HCT116 (cell line): ENCODE measurements around the gene CNDP2. TPM values are rescaled to one million over a fixed set of nuclear protein-coding genes. Genes with fewer than 3 reads are reported as not detected.

Experiments
- ATAC-seq: fragments of 200-7000 bp; cut with Tn5 transposase; 2 replicates; pipeline ENCODE4 v1.9.1; 2020; ENCODE audit warnings: mild to moderate bottlenecking, moderate library complexity
- BruUV-seq: library from RNA; stranded (reverse); fragments of 400-500 nt; replicated peaks from 2 replicates; lab custom pipeline; 2021; lab: Mats Ljungman, UMichigan
- CTCF ChIA-PET: fragments of 300-600 bp; sonication (Branson Sonifier 250); formaldehyde crosslinking; loops from one replicate; lab custom pipeline; 2021; ENCODE audit warnings: antibody characterized with exemption; lab: Charles Lee
- POLR2A ChIA-PET: fragments of 300-600, 350-600 bp; sonication (Branson Sonifier 250); formaldehyde crosslinking; loops from one replicate; lab custom pipeline; 2021; ENCODE audit warnings: antibody characterized with exemption; lab: Charles Lee
- RAD21 ChIA-PET, 2 experiments: fragments of 300-600 bp; sonication (Branson Sonifier 250); formaldehyde crosslinking; loops; one replicate each; lab custom pipeline; 2023; ENCODE audit warnings: low total read pairs in 2 of 2; ENCODE audit not compliant: uncharacterized antibody in 2 of 2, unreplicated experiment in 2 of 2, low non-redundant PET in 1 of 2; lab: Charles Lee
- DNase-seq: peaks from one replicate; pipeline ENCODE4 v3.0.0-alpha.2; 2010; ENCODE audit warnings: low read depth, low spot score
- H2AFZ ChIP-seq: fragments of 200-600 bp; shearing (Covaris generic), sonication (generic); 2 replicates; pipeline ENCODE4 v1.6.1; 2017; ENCODE audit warnings: low read depth, mixed run types, mixed read lengths, antibody characterized with exemption, low read length; ENCODE audit not compliant: poor library complexity, severe bottlenecking
- H3K27ac ChIP-seq: 2 replicates; pipeline ENCODE4 v1.5.1; 2012; ENCODE audit warnings: low read depth, low read length
- H3K27me3 ChIP-seq: fragments of 200-600 bp; sonication (generic); 2 replicates; pipeline ENCODE4 v1.6.1; 2016; ENCODE audit warnings: mixed run types, low read length, mixed read lengths; ENCODE audit not compliant: insufficient read depth
- H3K36me3 ChIP-seq, 2 experiments: fragments of 200-500 bp in 1 of 2; fragments of 200-600 bp in 1 of 2; sonication (Bioruptor generic) in 1 of 2; sonication (generic) in 1 of 2; 2 replicates each; pipeline versions ENCODE4 v1.5.1 to v1.6.1; 2014 to 2016; ENCODE audit warnings: low read length in 2 of 2, inconsistent platforms in 1 of 2, mixed read lengths in 1 of 2, mixed run types in 1 of 2; ENCODE audit not compliant: insufficient read depth in 2 of 2, control insufficient read depth in 1 of 2
- H3K4me1 ChIP-seq, 2 experiments: fragments of 200-600 bp in 1 of 2; sonication (generic) in 1 of 2; 2 replicates each; pipeline versions ENCODE4 v1.5.1 to v1.6.1; 2012 to 2017; ENCODE audit warnings: low read length in 2 of 2, inconsistent platforms in 1 of 2, mild to moderate bottlenecking in 1 of 2, mixed read lengths in 1 of 2, mixed run types in 1 of 2, moderate library complexity in 1 of 2; ENCODE audit not compliant: insufficient read depth in 2 of 2, control insufficient read depth in 1 of 2
- H3K4me2 ChIP-seq: fragments of 200-600 bp; sonication (generic); 2 replicates; pipeline ENCODE4 v1.6.1; 2017; ENCODE audit warnings: mixed run types, low read length, mixed read lengths
- H3K4me3 ChIP-seq, 2 experiments: fragments of 200-600 bp in 1 of 2; sonication (generic) in 1 of 2; replicated peaks in 1 of 2; 2 replicates each; pipeline ENCODE4 v1.5.1; 2011 to 2016; ENCODE audit warnings: low read length in 2 of 2, control low read depth in 1 of 2, low read depth in 1 of 2, mild to moderate bottlenecking in 1 of 2, mixed read lengths in 1 of 2, mixed run types in 1 of 2
- H3K79me2 ChIP-seq: fragments of 200-600 bp; sonication (generic); 2 replicates; pipeline ENCODE4 v1.6.1; 2017; ENCODE audit warnings: mild to moderate bottlenecking, mixed run types, low read length, moderate library complexity, mixed read lengths; ENCODE audit not compliant: insufficient read depth
- H3K9ac ChIP-seq: fragments of 200-600 bp; sonication (generic); 2 replicates; pipeline ENCODE4 v1.6.1; 2016; ENCODE audit warnings: low read length, mixed read lengths
- H3K9me2 ChIP-seq: fragments of 200-600 bp; sonication (generic), shearing (Covaris generic); 2 replicates; pipeline ENCODE4 v1.6.1; 2017; ENCODE audit warnings: mixed run types, mild to moderate bottlenecking, moderate library complexity; ENCODE audit not compliant: insufficient read depth
- H3K9me3 ChIP-seq, 2 experiments: fragments of 200-500 bp in 1 of 2; fragments of 200-600 bp in 1 of 2; sonication (Bioruptor generic) in 1 of 2; sonication (generic) in 1 of 2; 2 replicates each; pipeline ENCODE4 v1.6.1; 2014 to 2017; ENCODE audit warnings: low read length in 2 of 2, mixed read lengths in 2 of 2, inconsistent platforms in 1 of 2, low read depth in 1 of 2, mild to moderate bottlenecking in 1 of 2, mixed run types in 1 of 2, moderate library complexity in 1 of 2; ENCODE audit not compliant: control insufficient read depth in 1 of 2, insufficient read depth in 1 of 2
- H4K20me1 ChIP-seq: fragments of 200-600 bp; sonication (generic), shearing (Covaris generic); 2 replicates; pipeline ENCODE4 v1.6.1; 2017; ENCODE audit warnings: mixed run types, mild to moderate bottlenecking, moderate library complexity; ENCODE audit not compliant: insufficient read depth
- CEBPB ChIP-seq: IDR thresholded peaks from 2 replicates; pipeline ENCODE4 v1.6.1; 2012; ENCODE audit warnings: low read depth
- EGR1 ChIP-seq: IDR thresholded peaks from 2 replicates; pipeline ENCODE4 v1.6.1; 2012; ENCODE audit warnings: low read depth
- ELF1 ChIP-seq: IDR thresholded peaks from 2 replicates; pipeline ENCODE4 v1.6.1; 2012; ENCODE audit warnings: low read depth, borderline replicate concordance
- EZH2 ChIP-seq: fragments of 200-600 bp; sonication (generic); IDR thresholded peaks from 2 replicates; pipeline ENCODE4 v1.6.1; 2017; ENCODE audit warnings: antibody characterized with exemption, mixed run types
- EZH2phosphoT487 ChIP-seq: fragments of 200-600 bp; IDR thresholded peaks from 2 replicates; pipeline ENCODE4 v1.6.1; 2018; ENCODE audit warnings: antibody characterized with exemption, borderline replicate concordance
- JUND ChIP-seq: IDR thresholded peaks from 2 replicates; pipeline ENCODE4 v1.6.1; 2012
- POLR2A ChIP-seq: IDR thresholded peaks from 2 replicates; pipeline ENCODE4 v1.7.0; 2011; ENCODE audit warnings: borderline replicate concordance; ENCODE audit not compliant: insufficient read depth, insufficient read length; ENCODE audit errors: extremely low read depth
- POLR2AphosphoS5 ChIP-seq: IDR thresholded peaks from 2 replicates; pipeline ENCODE4 v1.6.1; 2011; ENCODE audit warnings: mild to moderate bottlenecking, low read depth, low read length, moderate library complexity
- RAD21 ChIP-seq: IDR thresholded peaks from 2 replicates; pipeline ENCODE4 v1.6.1; 2012; ENCODE audit warnings: low read depth, mild to moderate bottlenecking
- SP1 ChIP-seq: IDR thresholded peaks from 2 replicates; pipeline ENCODE4 v1.6.1; 2012; ENCODE audit warnings: low read depth
- TCF7L2 ChIP-seq: IDR thresholded peaks from 2 replicates; pipeline ENCODE4 v1.7.0; 2011; ENCODE audit warnings: borderline replicate concordance, inconsistent platforms; ENCODE audit not compliant: insufficient read depth, insufficient read length; ENCODE audit errors: extremely low read depth
- YY1 ChIP-seq: IDR thresholded peaks from 2 replicates; pipeline ENCODE4 v1.6.1; 2011; ENCODE audit warnings: low read length, low read depth, moderate library complexity, mild to moderate bottlenecking; ENCODE audit not compliant: insufficient replicate concordance; ENCODE audit errors: extremely low read depth
- ZNF274 ChIP-seq: fragments of 200-500 bp; sonication (Bioruptor generic); IDR thresholded peaks from 2 replicates; pipeline ENCODE4 v1.6.1; 2014; ENCODE audit warnings: mild to moderate bottlenecking, low read depth, low read length, inconsistent platforms
- intact Hi-C: fragments of 100-400 bp; cut with micrococcal nuclease; formaldehyde crosslinking; loops from 2 replicates; pipeline ENCODE4 v1.10.0; 2022
- total RNA-seq: library from RNA; stranded (reverse); gene quantifications from one replicate; pipeline ENCODE4 v1.2.1, GENCODE V29; 2021; ENCODE audit not compliant: unreplicated experiment
- TF ChIP-seq, protein P1 (sequence below): IDR thresholded peaks from 2 replicates; pipeline ENCODE4 v1.6.1; 2012
- TF ChIP-seq, protein P2 (sequence below), 3 experiments: fragments of 200-600 bp in 1 of 3; sonication (generic) in 1 of 3; IDR thresholded peaks in 2 of 3; conservative IDR thresholded peaks in 1 of 3; 2 replicates each; pipeline ENCODE4 v1.5.1; 2012 to 2017; ENCODE audit warnings: low read depth in 2 of 3, low read length in 2 of 3, antibody characterized with exemption in 1 of 3, borderline replicate concordance in 1 of 3, control low read depth in 1 of 3, mild to moderate bottlenecking in 1 of 3, mixed read lengths in 1 of 3, mixed run types in 1 of 3, moderate library complexity in 1 of 3; ENCODE audit not compliant: insufficient read depth in 1 of 3
- TF ChIP-seq, protein P3 (sequence below): IDR thresholded peaks from 2 replicates; pipeline ENCODE4 v1.6.1; 2012; ENCODE audit warnings: low read depth
- TF ChIP-seq, protein P4 (sequence below): IDR thresholded peaks from 2 replicates; pipeline ENCODE4 v1.6.1; 2012
- TF ChIP-seq, protein P5 (sequence below): IDR thresholded peaks from 2 replicates; pipeline ENCODE4 v1.6.1; 2011; ENCODE audit warnings: mild to moderate bottlenecking, low read length, moderate library complexity; ENCODE audit not compliant: insufficient replicate concordance; ENCODE audit errors: extremely low read depth

Gene CNDP2
- total RNA-seq, 1 experiment from 2014 or later, result 112 TPM

DNA sequence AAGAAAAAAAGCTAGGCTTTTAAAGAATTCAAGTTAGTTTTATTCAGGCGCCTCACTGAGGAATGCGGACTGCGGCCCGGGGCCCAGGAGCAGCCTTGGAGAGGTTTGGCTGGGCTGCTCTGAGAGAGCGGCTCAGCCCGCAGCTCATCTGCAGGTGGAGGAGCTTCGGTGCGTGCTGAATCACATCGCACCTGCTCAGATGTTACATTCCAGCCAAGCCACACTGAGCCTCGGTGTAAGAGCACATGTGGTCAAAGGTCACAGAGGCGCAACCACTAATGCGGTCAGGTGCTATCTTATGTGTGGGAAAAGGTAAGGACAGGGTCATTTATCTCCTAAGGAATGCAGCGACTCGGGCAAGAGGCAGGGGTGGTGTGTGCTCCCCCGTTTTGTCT is 21.1 kb downstream of the CNDP2 start:
- DNase-seq, result no peak
- no peak overlapping the region for H3K4me3 ChIP-seq
- no peak overlapping the region for H2AFZ ChIP-seq
- H4K20me1 ChIP-seq, result no peaks in the 10 kb centered on the region
- no TSS peak for BruUV-seq
- POLR2A ChIA-PET, result no interaction called here
- RAD21 ChIA-PET, result no interaction called here
- no peak overlapping the region for H3K4me2 ChIP-seq
- no peaks in the 10 kb centered on the region for H3K79me2 ChIP-seq
- TF ChIP-seq, protein P1, sequence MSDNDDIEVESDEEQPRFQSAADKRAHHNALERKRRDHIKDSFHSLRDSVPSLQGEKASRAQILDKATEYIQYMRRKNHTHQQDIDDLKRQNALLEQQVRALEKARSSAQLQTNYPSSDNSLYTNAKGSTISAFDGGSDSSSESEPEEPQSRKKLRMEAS, result no peak
- TF ChIP-seq, protein P2, sequence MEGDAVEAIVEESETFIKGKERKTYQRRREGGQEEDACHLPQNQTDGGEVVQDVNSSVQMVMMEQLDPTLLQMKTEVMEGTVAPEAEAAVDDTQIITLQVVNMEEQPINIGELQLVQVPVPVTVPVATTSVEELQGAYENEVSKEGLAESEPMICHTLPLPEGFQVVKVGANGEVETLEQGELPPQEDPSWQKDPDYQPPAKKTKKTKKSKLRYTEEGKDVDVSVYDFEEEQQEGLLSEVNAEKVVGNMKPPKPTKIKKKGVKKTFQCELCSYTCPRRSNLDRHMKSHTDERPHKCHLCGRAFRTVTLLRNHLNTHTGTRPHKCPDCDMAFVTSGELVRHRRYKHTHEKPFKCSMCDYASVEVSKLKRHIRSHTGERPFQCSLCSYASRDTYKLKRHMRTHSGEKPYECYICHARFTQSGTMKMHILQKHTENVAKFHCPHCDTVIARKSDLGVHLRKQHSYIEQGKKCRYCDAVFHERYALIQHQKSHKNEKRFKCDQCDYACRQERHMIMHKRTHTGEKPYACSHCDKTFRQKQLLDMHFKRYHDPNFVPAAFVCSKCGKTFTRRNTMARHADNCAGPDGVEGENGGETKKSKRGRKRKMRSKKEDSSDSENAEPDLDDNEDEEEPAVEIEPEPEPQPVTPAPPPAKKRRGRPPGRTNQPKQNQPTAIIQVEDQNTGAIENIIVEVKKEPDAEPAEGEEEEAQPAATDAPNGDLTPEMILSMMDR (IDR thresholded peaks at IDR 0.05 in 2 of 3, conservative IDR thresholded peaks at IDR 0.05 in 1 of 3; ENCODE audit: borderline replicate concordance in 1 of 3, insufficient read depth in 1 of 3, low read depth in 2 of 3, low read length in 2 of 3), result no peak
- no peak for TF ChIP-seq EZH2
- no peak for TF ChIP-seq JUND
- TF ChIP-seq, protein P3, sequence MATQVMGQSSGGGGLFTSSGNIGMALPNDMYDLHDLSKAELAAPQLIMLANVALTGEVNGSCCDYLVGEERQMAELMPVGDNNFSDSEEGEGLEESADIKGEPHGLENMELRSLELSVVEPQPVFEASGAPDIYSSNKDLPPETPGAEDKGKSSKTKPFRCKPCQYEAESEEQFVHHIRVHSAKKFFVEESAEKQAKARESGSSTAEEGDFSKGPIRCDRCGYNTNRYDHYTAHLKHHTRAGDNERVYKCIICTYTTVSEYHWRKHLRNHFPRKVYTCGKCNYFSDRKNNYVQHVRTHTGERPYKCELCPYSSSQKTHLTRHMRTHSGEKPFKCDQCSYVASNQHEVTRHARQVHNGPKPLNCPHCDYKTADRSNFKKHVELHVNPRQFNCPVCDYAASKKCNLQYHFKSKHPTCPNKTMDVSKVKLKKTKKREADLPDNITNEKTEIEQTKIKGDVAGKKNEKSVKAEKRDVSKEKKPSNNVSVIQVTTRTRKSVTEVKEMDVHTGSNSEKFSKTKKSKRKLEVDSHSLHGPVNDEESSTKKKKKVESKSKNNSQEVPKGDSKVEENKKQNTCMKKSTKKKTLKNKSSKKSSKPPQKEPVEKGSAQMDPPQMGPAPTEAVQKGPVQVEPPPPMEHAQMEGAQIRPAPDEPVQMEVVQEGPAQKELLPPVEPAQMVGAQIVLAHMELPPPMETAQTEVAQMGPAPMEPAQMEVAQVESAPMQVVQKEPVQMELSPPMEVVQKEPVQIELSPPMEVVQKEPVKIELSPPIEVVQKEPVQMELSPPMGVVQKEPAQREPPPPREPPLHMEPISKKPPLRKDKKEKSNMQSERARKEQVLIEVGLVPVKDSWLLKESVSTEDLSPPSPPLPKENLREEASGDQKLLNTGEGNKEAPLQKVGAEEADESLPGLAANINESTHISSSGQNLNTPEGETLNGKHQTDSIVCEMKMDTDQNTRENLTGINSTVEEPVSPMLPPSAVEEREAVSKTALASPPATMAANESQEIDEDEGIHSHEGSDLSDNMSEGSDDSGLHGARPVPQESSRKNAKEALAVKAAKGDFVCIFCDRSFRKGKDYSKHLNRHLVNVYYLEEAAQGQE, result no peak
- TF ChIP-seq SP1, result no peak
- TF ChIP-seq, protein P4, sequence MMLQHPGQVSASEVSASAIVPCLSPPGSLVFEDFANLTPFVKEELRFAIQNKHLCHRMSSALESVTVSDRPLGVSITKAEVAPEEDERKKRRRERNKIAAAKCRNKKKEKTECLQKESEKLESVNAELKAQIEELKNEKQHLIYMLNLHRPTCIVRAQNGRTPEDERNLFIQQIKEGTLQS, result no peak
- TF ChIP-seq YY1, result no peak
- no peak for TF ChIP-seq CEBPB
- no peak for TF ChIP-seq EGR1
- no peak for TF ChIP-seq RAD21
- TF ChIP-seq ZNF274, result no peak
- no peak for TF ChIP-seq EZH2phosphoT487
- no peak for TF ChIP-seq TCF7L2
- no peak for TF ChIP-seq ELF1
- no peak for TF ChIP-seq POLR2AphosphoS5
- TF ChIP-seq, protein P5, sequence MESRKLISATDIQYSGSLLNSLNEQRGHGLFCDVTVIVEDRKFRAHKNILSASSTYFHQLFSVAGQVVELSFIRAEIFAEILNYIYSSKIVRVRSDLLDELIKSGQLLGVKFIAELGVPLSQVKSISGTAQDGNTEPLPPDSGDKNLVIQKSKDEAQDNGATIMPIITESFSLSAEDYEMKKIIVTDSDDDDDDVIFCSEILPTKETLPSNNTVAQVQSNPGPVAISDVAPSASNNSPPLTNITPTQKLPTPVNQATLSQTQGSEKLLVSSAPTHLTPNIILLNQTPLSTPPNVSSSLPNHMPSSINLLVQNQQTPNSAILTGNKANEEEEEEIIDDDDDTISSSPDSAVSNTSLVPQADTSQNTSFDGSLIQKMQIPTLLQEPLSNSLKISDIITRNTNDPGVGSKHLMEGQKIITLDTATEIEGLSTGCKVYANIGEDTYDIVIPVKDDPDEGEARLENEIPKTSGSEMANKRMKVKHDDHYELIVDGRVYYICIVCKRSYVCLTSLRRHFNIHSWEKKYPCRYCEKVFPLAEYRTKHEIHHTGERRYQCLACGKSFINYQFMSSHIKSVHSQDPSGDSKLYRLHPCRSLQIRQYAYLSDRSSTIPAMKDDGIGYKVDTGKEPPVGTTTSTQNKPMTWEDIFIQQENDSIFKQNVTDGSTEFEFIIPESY, result no peak
- TF ChIP-seq POLR2A, result no peak
- CTCF ChIA-PET, result no interaction called here
- no peaks in the 10 kb centered on the region for H3K9me3 ChIP-seq
- no peaks in the 10 kb centered on the region for H3K9me2 ChIP-seq
- no peak for ATAC-seq
- H3K36me3 ChIP-seq, result peaks cover 4 to 8% of the 10 kb centered on the region in 2 experiments; a peak in 3 of 4 replicates
- H3K4me1 ChIP-seq, result no peaks in the 10 kb centered on the region
- no peak overlapping the region for H3K27ac ChIP-seq
- intact Hi-C loops, result no loop called here
- no peak overlapping the region for H3K9ac ChIP-seq
- no peaks in the 10 kb centered on the region for H3K27me3 ChIP-seq
